NK-92 (cell line): ENCODE data around the gene KRT78.

ENCODE experiments used
- DNase-seq: peaks from one replicate; lab custom pipeline; 2025; ENCODE audit not compliant: unreplicated experiment; lab: John Stamatoyannopoulos, UW

Gene KRT78

DNA sequence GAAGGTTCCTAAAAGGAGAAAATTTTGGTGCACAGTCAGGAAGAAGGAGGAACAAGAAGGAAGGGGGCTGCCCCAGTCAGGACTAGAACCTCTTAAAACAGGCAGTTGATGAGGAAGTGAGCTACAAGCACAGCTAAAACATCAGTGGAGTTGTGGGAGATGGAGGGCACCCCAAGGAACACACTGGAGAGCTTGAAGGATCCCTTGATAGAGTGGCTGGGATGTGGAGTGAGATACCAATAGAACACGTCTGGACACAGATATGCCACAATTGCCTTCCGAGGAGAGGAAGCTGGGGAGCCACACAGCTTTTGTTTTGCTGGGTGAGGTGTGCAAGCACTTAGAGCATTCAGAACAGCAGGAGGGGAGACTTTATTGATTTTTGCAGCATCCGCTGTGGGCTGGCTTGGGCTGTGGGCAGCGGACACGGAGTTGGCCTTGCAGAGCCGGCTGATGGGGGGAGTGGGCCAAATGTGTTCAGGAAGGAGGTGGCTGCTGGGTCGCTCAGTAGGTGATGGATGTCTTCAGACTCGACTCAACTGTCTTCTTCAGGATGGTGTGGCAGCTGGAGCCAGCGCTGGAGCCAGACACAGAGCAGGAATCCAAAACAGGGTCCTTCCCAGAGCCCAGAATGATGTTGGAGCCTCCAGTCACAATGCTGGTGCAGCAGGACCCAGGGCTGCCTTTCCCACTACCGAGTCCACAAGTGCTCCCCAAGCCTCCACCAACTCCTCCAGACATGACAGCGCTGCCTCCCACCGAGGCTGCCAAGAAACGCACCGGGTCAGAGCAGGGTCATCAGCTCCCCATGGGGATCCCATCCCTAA, 10.0 kb downstream of the KRT78 start:
- DNase-seq, result no peak

GRCh38 chr12:52837781-52838608, 10.8 kb downstream of the KRT78 start:
- no peak for DNase-seq

DNA sequence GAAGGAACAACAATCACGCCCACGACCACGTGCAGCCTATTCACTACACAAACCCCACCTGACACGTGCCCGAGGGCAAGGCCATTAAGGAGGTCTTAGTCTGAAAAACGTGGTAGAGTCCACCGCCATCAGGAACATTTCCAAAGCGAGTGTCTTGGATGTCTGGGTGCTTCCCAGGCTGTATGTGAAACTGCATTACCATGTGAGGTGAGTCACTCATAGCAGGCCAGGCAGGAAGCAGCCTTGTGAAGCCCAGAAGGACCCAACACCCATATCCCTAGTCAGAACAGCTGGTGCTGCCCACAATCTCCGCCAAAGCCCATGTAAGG, 11.4 kb downstream of the KRT78 start:
- no peak for DNase-seq

DNA sequence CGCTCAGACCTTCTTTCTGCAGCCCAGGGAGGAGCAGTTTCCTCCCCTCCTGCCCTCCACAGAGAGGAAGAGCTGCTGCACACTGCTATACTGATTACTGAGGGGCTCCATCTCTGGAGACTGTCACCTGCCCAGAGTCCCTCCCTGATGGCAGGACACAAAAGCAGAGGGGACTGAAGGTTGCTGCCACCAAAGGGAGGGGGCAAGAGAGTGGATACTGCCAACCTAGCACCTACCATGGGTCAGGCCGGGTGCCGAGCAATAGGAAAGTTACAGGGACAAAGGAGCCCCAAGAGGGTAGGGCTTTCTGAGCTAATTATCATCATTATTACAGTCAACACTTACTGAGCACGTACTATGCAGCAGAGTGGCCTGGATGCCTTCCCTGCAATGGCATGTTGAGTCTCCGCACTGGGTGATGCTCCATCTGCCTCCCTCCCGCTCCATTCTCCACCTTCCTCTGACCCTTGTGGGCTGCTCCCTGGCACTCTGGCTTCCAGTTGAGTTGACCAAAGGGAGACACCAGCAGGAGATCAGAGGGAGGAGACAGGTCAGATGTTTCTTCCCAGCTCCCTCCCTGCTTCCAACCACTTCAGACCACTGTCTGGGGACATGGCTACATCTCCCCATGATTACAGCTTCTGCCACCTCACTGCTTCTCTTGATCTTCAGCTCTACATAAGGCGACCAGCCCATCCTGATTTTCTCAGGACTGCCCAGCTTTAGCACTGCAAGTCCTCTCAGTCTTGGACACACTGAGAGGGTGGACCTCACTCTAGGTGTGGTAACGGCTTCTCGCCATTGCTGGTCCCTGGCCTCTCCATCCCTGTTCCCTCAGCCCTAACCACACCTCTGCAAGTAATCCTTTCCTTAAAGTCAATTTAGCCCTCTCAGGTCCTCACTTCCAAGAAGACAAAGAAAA, 12.0 kb downstream of the KRT78 start:
- DNase-seq, result no peak

DNA sequence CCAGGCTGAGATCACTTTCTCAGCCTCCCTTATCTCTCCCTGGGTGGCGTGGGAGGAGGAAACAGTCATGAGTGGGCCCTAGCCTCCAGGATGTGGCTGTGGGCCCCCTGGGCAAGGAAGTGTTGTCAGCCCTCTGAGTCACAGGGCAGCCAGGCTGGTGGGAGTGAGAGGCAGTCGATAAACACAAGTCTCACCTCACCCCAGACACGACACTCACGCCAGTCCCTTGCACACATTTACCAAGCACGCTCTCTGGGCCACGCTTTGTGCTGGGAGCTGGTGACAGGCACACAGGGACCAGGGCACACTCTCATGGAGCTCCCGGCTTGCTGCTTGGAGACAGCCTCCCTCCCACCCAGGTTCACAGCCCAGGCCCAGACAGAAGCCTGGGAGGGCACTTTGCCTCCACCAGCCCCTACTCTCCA, 12.7 kb downstream of the KRT78 start:
- no peak for DNase-seq

DNA sequence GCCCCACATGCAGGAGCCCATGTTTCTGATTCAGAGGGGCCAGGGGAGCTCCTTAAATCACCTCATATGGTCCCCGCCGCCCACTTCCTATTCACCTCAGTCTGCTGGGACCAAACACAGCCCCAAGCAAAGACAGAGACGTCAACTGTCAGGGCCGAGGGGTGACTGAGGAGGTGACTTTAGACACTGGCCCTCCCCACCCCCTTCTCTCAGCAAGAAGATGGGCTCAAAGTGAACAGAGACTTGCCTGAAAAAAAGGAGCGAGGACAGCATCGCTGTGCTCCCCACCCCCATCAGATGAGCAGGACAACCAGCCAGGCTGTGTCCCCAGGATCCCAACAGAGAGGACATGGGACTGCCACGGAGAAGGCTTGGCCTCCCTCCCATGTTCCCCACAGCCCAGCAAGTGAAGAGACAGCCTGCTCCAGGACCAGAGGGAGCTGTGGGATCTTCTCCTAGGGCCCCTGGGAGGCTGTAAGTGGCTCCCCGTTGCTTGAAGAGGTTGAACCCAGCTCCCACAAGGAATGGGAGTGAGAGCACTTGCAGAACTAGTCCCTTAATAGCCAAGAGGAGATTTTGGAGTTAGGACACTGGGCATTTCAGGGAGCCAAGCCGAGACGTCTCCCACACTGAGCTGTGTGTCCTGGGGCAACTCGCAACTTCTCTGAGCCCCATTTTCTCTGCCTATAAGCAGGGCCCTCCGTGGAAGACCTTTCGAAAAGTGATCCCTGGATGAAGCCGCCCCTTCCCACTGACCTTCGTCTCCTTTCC, 13.3 kb downstream of the KRT78 start:
- no peak for DNase-seq

DNA sequence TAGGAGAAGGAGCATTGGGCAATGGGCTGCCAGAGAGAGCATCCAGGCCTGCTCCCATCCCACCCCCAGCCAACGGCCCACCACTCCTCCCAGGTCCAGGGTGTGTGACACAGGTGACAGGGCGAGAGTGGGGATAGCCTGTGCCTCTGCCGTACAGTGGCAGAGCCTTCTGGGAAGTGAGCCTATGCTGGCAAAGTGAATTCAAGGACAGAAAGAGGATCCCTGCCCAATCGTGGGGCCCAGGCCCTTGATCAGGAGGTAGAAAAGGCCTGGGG, 14.1 kb downstream of the KRT78 start:
- DNase-seq, result no peak

DNA sequence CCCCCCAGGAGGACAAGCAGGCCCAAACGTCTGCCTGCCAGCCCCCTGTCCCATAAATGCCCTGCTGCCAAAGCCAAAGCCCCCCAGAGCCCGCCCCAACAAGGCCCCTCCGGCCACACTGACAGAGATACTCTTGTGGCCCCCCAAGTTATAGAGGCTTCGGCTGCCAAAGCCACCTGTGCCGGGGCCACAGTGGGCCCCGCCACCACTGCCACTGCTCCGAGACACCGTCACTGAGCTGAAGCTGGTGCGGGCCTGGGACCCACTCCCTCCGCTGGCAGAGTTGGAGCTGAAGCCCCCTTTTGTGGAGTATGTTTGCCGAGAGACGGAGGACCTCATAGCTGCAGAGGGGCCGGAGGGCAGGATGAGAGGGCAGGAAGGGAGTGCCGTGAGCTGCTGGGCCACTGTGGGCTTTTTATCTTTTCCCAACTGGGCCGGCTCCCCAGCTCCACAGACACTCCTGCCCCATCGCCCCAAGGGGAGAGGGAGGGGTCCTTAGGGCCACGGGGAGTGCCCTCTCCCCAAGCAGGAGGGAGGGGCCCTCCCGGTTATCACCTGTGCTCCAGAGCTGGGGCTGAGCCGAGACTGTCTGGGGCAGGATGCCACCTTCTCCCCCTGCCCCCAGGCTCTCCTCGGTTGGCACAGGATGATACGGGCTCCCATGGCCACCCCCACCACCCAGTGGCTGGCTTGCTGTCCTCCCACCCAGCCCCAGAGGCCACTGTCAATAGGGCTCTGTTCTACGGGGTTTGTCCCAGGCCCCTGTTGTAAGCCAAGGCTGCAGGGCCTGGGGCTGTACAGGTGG, 14.7 kb downstream of the KRT78 start, which contains the start of gene KRT79:
TSS of gene KRT79 (minus strand) at position 390 of the 805 bp plus-strand sequence. CDS start at position 339, 51 bp downstream.
- no peak for DNase-seq

DNA sequence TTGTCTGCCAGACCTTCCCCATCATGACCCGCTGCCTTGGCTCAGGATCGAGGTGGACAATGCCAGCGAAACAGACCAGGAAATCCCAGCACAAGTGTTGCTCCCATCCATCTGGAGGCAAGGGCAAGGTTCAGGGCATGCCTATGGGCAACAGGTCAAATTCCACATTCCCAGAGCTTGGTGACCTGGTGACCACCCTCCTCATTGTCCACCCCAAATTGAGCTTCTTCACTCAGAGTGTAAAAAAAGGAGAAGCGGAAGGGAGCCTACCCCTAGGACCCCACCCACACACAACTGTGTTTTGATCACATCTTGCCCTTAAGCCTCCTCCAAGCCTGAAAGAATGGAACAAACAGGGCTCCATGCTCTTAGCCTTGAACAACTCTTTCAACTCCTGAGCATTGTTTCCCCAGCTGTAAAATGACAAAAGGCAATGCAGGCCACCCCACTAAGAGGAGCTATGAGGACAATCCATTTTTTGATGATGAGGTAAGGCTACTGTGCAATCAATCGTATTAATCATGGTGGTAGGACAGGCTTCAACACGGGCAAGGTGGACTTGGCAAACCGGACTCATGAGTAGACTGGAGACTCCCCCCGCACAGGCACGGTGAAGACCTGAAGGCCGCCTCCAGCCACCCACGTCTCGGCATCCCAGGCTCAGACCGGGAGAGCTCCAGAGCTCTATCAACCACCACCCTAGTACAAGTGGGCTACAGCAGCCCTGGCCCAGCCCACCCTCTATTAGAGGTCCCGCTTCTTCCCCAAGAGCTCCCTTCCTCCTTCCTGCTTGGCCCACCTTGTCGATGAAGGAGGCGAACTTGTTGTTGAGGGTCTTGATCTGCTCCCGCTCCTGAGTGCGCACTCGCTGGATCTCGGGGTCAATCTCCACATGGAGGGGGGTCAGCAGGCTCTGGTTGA, 15.5 kb downstream of the KRT78 start:
- DNase-seq, result no peak

GRCh38 chr12:52832451-52832850, 16.3 kb downstream of the KRT78 start:
- no peak for DNase-seq

DNA sequence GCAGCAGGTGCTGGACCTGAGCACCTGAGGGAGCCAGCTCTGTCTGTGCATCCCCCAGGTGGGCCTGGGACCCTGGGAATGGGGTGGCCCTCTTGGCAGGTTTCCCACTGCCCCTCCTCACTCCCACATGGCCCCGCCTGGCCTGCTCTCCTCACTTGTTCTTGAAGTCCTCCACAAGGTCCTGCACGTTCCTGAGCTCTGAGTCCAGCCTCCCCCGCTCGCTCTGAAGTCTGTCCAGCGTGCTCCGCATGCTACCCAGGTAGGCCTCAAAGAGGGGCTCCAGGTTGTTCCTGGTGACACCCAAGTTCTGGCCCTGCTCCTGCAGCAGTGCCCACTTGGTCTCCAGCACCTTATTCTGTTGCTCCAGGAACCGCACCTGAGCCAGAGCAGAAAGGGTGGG, 17.5 kb downstream of the KRT78 start:
- DNase-seq, result no peak

DNA sequence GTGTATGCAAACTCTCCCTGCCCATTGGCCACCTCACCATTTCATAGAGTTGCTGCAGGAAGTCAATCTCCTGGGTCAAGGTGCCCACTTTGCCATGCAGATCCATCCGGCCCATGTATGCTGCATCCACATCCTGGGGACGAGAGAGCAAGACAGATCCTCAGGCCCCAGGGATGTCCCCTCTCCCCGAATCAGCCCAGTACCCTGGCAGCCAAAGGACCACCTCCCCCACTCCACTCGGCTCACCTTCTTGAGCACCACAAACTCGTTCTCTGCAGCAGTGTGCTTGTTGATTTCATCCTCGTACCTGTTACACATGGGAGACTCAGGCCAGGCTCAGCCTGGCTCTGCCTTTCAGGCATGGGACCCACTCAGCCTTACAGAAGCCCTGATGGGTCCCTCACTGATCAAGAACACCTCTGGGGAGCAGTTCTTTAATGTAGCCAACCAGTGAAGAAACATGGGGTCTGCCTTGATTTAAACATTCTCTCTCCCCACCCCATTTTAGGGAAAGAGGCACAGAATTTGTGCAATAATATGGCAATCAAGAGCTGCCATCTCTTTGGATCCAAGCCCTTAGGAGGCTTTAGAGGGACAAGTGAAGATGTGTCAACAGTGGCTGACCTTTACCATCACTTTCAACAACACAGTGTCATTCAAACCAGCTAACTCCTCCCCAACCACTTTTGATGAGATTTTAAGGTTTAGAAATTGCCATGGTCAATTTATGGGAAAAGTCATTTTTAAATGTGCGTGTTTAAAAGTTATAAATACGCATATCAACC, 18.6 kb downstream of the KRT78 start:
- no peak for DNase-seq

GRCh38 chr12:52828591-52829021, 20.2 kb downstream of the KRT78 start:
- DNase-seq, result no peak

- no peak for DNase-seq
These were observed 20.6 kb downstream of the KRT78 start for GRCh38 chr12:52828156-52828555.

DNA sequence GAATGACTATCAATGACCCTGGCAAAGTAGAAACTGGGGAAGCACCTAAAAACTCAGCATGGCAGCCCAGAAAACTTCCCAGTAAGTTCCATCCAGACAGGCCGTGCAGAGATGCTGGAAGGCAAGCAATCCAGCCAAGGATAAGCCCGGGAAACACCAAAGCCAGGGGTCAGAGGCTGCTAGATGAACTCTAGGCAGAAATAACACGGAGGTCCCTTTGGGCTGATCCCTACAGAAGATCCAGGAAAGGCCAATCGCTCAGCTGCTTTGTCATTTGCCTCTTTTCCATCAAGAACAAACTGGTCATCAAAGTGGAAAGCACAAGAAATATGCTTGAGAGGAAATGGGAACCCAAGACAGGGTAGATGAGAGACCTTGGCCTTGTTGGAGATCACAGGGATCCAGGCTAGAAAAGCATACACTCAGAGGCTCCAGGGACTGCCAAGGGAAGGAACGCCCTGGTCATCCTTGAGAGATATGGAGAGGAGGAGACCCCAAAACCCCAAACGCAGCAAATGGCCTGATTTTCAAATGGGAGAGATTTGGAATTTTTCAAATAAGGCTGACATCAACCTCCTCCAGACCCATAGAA, 21.2 kb downstream of the KRT78 start:
- DNase-seq, result no peak

- DNase-seq, result no peak
These were observed 21.9 kb downstream of the KRT78 start for GRCh38 chr12:52826611-52827498.

- DNase-seq, result no peak
These were observed 22.8 kb downstream of the KRT78 start for GRCh38 chr12:52825961-52826360.
